Measurements from ENCODE around the gene RNF175.

Gene RNF175

DNA sequence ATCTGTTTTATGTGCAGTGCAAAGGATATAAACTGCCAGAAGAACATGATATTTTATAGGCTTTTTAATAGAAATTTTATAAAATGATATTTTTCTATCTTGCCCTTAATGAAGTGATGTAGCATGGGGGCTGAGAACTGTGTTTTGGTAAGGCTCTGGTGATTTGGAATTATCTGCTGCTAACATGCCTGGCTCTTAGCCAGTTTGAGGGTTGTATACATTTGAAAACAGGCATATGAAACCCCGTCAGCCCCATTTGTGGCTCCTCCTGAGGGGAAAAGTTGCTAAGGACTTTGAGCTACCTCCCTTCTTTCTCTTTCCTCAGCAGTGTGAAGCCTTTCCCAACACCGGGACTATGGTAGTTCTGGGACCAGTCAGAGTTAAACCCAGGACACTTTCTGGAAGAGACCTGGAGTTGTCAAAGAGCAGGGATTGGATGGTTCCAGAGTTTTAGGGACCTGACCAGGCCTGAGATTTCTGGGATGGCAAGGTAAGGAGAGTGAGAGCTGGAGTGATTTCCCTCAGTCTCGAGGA lies 24.4 kb upstream of the RNF175 start:
- DNase-seq, result no peak

DNA sequence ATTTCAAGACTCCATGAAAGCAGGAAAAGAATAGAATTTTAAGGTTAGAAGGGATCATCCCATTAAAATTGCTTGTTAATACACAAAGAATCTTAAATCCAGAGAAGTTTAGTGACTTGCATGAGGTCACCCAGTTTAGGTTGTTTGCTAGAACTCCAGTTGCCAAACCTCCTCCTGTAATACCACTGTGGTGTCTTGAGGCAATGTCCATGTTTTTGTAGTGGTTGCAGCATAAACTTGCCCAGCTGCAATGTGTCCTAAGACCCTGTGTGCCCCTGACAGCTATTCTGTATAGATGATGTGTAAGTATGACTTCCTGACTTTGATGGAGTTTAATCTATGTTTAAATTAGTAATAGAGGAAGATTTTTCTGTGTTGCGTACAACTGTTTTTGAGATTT lies 22.8 kb upstream of the RNF175 start:
- peak; percentile 15 for DNase-seq

DNA sequence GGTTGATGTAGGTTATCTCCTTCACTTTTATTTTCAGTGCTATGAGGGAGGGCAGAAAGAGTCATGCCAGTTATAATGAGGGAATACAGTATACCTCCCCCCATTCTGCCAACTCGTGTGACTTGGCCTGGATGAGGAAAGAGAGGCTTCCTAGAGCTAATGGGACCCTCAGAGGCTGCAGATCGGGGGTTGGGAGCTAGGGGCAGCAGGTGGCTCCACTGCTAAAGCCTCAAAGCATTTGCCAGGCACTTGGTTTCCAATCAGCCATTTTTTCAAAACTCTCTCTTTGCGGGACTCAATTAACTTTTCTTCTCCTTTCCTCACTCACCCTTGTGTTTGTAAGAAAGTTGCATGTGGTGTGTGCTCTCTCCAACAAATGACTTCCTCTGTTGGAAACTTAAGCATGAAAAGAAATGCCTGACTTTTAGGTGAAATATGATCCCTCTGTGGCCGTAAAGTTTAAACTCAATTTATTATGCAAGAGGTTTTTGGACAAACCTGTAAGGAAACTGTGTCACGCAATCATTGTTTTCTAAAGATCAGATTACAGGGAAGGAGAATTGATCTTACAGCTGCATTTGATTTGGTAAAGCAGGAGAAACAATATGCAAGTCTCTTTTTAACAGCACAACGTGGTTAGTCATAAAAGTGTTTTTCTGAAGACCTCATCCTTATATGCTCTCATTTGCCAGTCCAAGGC lies 22.0 kb upstream of the RNF175 start:
- peak; percentile 74 for DNase-seq

DNA sequence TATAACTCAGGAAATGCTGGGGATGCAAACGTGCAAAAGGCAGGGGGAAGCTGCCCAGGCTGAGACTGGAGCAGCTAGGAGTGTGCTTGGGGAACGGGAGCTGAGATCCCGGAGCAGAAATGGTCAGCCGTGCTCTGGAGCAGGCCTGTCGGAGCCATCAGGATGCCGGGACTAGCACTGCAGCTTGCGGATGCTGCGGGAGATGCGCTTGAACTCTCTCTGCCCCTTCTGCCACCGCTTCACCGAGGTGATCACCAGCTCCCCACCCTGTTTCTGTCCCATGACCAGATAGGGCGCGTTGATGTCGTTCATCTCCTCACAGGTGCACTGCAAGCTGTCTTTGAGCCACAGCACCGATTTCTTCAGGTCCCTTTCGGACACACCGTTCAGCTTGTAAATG lies 21.5 kb upstream of the RNF175 start:
- no peak for DNase-seq

DNA sequence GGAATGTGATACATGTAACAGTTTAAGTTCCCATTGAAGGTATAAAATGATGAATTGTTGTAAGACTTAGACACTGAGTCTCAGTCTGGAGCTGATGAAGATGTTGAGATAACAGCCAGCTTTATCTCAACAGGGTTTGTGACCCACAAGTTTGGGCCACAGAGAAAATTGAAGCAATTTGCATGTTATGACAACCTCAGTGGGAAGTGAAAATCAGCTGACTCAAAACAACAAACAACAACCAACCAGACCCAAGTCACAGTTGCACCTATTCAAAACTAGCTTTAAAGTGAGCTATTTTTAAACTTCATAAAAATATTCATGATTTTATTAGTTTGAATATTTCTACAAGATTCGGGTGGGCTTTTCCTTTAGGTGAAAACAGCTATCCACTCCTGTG lies 21.1 kb upstream of the RNF175 start:
- peak; percentile 2 for DNase-seq

DNA sequence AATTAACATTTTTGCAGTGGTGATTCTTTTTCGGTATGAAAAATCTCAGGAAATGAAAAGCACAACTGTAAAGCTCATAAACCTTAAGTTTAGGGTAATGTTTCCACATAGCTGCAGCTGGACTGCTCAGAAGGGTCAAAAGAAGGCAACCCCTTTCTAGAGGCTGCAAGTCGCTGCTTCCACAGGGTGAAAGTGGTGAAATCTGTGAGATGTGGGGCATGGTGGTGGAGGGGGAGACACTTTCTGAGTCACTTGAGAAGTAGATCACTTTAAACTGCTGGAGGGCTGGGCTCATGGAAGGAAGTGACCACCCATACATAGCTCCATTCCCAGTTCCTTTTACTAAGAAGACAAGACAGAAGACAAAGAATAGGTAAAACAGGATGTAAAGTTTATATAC lies 20.4 kb upstream of the RNF175 start:
- DNase-seq, result peak; percentile 93

DNA sequence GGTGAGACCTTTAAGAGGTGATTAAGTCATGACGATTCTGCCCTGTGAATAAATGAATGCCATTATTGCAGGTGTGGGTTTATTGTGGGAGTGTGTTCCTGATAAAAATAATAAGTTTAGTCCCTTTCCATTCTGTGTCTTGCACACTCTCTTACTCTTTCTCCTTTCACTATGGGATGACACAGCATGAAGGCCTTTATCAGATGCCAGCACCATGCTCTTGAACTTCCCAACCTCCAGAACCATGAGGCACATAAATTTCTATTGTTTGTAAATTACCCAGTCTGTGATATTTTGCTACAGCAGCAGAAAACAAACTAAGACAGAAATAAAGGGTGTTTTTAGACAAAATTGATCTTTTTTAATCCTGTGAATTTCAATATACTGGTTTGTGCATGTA lies 18.6 kb upstream of the RNF175 start:
- no peak for DNase-seq

DNA sequence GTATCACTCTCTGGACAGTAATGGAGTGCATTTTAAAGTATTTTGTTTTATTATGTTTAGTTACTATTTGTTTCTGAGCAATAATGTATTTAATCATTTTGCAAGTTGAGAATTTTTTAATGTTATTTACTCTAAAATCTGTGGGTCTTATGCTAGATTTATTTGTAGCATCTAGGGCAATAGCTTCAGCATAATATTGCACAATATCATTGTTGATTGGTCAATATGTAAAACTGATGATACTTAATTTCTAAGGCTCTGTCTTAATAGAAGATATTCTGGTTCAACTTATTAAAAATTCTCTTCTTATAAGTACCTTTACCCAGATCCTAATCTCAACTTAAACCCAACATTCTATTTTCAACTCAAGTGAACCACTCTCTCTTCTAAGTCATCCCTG lies 17.6 kb upstream of the RNF175 start:
- DNase-seq, result no peak

DNA sequence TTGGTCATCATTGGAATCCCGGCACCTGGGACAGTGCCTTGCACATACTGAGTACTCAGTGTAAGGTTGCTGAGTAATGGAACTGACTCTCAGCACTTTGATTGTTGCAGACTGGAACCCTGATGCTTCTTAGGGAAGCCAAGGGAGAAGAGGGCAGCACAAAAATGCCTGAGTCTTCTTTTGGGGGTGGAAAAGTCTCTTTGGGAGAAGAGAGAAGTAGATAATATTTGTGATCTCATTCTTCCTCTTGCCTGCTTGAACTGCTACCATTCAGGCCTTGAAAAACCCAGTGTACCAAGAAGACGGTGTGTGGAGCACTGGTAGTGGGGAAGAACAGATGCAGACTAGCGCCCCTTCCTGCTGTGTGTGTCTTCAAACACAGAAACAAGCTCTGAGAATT lies 16.8 kb upstream of the RNF175 start:
- DNase-seq, result no peak

DNA sequence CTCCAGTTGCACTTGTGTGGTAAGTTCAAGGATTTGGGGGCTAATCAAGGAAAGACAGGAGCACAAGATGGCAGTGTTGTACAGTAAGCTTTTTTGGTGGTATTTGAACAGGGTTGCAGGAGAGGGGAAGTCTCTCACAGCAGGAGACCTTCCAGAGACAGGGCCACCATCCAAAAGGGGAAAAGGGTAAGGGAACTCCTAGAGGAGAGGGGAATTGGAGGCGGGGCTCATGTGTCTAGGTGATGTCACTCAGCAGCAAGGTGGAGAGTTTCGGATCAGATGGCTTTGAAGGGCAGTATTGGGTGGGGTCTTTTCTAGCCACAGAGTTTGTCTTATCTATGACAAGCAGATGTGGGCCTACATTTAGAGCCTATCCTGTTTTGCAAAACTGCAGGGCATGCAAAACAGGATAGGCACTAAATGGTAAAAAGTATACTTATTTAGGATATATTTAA lies 13.4 kb upstream of the RNF175 start:
- DNase-seq, result peak; percentile 40

DNA sequence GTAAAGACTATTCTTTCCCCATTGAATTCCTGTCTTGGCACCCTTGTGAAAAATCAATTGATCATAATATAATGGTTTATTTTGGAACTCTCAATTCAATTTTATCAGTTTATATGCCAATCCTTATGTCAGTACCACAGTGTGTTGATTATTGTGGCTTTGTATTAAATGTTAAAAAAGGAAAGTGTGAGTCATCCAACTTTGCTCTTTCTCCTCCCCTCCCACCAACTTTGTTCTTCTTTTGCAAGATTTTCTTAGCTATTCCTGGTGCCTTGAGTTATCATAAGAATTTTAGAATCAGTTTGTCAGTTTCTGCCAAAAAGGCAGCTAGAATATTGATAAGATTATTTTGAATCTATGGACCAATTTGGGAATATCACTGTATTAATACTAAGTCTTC lies 11.2 kb upstream of the RNF175 start:
- peak; percentile 70 for DNase-seq

DNA sequence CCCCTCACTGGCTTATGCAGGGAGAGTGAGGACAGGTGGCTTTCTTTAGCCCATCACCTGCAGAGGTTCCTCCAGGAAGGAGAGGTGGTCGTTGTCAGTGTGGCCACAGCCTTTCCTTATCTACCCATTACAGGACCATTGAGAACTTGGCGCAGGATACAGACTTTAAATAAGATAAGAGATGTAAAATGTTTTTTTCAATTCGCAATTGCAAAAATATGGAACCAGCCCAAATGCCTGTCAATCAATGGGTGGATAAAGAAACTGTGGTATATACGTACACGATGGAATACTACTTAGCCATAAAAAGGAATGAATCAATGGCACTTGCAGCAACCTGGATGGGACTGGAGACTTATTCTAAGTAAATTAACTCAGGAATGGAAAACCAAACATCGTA lies 6.9 kb upstream of the RNF175 start:
- no peak for DNase-seq

DNA sequence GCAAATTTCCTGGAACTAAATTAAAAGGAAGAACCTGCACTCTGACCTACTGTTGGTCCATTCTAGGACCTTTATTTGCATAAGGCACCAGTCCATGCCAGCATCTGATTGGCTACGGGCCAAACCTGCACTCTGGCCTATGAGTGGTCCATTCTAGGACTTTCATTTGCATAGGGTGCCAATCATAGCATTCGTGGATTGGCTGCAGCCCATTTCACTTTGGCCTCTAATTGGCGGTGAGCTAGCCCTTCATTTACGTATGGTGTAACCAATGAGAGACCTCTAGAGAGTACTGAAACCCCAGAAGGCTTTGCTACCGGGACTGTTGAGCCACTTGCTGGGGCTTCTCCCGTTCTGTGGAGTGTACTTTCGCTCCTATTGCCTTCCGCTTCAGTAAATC lies 6.1 kb upstream of the RNF175 start:
- no peak for DNase-seq

DNA sequence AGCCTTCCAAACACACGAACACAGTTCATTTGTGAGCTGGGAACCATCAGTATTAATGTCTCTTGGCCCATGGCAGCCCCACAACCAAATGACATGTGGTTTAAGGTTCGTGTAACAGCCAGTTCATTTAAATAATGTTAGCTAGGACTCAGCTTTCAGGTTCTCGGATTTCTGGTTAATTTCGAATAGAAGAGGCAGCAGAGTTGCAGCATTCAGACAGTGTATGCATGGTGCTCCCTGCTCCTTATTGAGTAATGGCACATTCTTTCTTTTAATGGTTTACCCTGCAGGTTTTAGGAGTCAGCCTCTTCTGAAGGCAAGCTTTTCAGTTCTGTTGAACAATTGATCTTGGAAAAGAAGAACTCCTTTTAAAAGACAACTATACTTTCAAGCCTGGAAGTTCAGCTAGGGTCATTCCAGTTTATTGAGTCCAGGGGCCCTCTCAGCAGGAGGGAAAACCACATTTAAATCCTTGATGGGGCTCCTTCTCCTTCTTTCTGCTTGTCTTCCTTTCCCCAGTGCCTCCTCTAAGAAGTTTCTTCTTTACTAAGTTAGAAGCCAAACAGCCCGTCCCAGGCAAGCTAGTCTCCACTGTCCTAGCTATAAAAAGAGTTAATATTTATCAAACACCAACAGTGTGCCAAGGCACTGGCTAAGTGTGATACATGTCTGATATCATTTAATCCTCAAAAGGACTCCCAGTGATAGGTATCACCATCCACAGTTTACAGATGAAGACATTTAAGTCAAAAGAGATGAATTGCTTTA lies 5.0 kb upstream of the RNF175 start:
- DNase-seq, result peak; percentile 26

DNA sequence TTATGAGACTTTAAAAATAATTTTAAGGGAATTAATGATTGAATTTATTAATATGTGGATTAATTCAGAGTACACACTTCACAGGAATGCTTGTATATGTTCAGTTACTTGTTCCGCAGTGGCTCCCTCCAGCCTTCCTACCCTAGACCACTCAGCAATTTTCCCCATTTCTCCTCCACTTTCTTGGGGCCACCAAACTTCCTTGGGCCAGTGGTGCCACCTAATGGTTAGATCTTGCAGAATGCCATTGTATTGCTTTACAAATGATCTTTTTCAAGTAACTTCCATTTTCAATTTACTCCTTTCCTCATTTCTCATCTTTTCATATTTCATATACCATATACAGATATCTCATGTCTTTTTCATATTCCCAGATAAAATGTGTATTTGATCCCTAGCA lies 3.6 kb upstream of the RNF175 start:
- DNase-seq, result peak; percentile 21

DNA sequence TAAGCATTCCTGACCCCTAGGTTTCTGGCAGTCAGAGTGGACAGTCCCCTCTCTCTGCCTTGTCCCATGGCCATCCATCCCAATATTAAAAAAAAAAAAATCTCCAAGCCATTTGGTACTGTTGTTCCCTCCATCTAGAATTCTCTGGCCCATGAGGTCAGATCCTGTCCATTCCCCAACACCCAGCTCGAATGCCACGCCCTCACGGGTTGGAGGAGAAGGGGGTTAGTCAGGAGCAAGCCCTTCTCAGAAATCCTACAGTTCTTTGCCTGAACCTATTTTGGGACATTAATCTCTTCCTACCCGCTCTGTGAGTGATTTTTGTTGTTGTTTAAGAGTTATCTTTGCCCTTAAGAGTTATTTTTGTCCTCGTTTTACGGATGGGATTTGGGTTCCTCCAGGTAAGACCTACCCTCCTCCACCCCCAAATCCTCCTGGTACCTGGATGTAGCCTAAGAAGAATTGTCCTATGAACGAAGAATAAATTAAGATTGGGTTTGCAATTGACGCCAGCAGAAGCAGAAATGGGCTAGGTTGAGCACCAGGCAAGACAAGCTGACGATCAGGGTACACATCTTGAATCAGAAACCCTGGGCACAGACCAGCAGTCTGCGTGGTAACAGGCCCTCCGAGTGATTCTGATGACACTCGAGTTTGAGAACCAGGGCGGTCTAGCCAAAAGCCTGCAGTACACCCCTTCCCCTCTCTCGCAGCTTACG lies 977 bp downstream of the RNF175 start:
- no peak for DNase-seq

DNA sequence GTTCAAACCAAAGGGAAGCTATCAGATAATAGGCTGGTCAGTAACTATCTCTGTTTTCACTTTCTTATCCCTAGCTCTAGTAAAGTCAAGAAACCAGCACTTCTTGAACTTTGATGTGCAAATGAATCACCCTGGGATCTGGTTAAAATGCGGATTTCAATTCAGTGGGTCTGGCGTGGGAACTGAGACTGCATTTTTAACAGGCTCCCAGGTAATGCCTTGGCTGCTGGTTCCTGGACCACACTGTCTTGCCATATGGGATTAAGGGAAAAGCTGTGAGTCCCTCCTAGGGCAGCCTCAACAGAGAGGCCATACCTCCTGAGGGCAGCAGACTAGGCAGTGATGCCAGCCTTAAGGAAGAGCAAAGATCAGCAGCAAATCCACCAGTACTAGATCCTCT lies 1.7 kb downstream of the RNF175 start:
- no peak for DNase-seq

DNA sequence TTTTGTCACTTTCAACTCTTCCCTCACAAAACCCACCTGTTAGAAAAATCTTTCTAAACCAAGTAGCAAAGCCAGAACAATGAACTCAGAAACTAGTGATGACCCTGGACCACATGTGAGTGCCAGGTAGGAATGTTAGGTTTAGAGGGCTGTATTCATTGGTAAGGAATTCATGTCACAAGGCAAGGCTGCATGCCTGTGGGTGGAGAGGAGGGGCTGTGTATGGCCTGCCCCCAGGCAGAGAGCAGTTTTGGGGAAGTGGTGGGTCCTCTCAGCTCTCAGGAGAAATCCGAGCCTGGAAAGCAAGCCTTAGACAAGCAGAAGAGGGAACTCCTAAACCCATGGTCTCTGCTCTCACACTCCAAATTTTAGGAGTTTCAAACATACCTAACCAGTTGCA lies 2.4 kb downstream of the RNF175 start:
- DNase-seq, result peak; percentile 74

DNA sequence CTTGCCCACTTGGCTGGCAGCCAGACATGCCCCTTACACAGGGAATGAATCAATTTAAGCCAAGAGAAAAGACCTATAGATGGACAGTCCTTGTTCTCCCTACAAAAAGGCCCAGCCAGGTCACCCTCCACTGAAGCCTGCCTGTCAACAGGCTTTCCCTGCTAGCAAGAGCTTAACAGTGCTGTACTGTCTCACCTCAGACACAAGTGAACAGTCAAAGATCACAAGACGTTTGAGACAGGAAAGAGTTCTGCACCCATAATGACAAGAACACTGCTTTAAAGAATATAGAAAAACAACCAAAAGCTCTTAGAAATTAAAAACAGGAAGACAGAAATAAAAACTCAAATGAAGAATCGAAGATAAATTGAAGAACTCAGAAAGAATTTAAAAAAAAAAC lies 4.6 kb downstream of the RNF175 start:
- peak; percentile 7 for DNase-seq

DNA sequence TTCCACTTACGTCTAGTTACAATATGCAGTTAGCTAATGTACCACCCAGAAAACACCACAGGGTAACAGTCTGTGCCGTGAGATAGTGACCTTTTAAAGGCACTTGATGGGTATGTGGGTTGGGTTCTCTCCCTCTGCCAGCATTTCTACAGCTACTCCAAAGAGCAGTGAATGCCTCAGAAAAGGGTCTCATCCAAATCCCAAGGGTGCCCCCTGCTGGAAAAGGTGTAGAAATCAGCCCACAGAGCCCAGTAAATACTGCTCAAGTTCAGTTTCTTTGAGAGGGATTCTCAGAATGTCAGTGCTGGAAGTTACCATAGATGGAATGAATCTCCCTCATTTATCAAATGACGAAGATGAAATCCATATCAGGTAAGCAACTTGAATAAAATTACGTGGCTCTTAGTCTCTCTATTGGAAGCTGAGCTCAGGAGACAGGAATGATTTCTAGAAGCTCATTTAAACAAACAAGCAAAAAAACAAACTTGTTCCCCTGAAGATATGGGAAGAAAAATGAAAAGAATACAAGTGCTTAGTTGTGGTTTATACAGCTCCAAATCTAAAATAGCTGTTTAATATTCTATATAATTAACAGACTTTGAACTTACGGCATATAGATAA lies 9.5 kb downstream of the RNF175 start:
- peak; percentile 87 for DNase-seq

DNA sequence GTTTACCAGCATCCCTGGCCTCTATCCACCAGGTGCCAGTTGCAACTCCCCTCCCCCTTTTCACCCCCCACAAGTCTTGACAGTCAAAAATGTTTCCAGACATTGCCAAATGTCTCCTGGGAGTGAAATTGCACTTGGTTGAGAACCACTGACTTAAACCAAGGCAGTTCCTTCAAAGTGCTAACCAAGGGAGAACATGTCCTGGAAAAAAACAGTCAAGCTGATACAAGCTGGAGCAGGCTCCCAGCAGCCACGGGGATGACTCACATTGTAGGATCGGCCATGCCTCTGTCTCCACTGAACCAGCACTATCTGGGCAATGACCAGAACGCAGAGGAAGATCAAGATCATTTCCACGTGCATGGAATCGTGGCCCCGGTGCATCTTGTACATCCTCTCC lies 11.4 kb downstream of the RNF175 start:
- peak; percentile 58 for DNase-seq

DNA sequence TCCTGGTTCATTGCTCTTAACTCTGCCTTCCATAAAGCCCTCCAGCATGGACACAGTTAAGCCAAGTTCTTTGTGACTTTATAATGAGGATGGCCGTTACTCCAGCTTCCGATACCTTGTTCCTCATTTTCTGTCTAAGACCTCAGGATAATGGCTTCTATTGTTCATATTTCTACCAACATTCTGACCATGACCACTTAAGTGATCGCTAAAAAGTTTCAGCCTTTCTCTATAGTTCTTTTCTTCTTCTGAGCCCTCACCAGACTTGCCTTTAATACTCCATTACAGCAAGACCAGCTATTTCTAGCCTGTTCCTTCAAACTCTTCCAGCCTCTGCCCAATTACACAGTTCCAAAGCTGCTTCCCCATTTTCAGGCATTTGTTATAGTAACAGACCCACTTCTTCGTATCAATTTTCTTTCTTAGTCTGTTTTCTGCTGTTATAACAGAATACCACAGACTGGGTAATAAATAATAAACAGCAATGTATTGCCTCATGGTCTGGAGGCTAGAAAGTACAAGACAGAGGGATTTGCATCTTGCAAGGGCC lies 12.3 kb downstream of the RNF175 start:
- DNase-seq, result peak; percentile 88

DNA sequence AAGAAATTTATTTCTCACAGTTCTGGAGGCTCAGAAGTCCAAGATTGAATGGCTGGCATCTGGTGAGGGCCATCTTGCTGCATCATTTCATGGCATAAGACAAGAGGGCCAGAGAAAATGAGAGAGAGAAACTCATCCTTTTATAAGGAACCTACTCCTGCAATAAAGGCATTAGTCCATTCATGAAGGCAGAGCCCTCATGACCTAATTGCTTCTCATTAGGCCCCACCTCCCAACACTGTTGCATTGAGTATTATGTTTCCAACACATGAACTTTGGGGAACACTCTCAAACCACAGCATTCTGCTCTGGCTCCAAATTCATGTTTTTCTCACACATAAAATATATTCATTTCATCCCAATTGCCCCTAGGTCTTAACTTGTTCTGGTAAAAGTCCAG lies 14.2 kb downstream of the RNF175 start:
- peak; percentile 28 for DNase-seq

Measured in MV-4-11 (cell line).